Measurements from ENCODE around the gene DMD.

DMD gene

DNA sequence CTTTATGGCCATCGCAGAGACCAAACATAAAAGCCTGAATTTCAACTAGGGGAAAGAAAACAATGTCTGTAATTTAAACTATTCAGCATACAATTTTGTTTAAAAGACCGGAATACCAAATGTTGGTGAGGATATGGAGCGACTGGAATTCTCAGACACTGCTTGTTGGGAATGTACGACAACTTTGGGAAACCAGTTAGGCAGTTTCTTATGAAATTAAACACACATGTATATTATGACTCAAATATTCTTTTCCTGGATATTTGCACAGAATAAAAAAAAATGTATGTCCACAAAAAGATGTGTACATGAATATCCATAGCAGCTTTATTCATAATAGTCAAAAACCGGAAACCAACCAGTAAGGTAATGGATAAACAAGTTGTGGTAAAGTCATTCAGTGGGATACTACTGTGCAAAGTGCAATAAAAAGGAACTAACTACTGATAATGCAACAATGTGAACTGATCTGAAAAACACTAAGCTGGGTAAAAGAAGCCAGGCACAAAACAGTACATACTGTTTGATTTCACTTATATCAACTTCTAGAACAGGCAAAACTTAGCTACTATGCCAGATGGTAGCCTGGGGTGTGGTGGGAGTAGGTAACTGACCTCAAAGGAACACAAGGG, 1986.9 kb downstream of the DMD start:
- DNase-seq (ENCODE audit: low read depth), result no peak

- DNase-seq (ENCODE audit: low read depth), result no peak
Measured at GRCh38 chrX:31223817-31224216, 1987.5 kb downstream of the DMD start.

GRCh38 chrX:31222946-31223345, 1988.4 kb downstream of the DMD start:
- no peak for DNase-seq (ENCODE audit: low read depth)

GRCh38 chrX:31219174-31219573, 1992.2 kb downstream of the DMD start:
- DNase-seq (ENCODE audit: low read depth), result no peak

- no peak for DNase-seq (ENCODE audit: low read depth)
Measured at GRCh38 chrX:31217084-31217483, 1994.3 kb downstream of the DMD start.

DNA sequence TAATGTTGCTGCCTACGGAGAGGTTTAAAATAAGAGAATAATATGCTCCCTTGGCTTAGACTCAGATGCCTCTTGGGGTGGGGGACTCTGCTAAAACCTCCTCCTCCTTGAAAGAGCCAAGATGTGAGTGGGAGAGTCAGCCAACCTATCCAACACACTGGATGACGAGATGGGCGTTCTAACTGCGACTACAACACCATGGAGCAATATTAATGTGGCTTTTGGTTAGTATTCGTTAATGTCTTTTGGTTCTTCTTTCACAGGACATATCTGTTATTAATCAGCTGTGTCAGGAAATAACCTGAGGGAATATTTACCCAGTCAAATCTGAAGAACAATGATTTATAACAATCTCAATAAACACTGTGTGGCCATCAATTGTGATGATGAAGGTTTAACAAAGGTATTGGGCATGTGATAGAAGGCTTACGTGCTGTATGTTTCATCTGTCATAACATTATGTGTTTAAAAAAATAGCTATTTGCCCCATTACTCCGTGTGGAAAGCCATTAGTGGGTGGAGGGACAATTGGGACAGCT, 1996.0 kb downstream of the DMD start:
- DNase-seq (ENCODE audit: low read depth), result no peak

DNA sequence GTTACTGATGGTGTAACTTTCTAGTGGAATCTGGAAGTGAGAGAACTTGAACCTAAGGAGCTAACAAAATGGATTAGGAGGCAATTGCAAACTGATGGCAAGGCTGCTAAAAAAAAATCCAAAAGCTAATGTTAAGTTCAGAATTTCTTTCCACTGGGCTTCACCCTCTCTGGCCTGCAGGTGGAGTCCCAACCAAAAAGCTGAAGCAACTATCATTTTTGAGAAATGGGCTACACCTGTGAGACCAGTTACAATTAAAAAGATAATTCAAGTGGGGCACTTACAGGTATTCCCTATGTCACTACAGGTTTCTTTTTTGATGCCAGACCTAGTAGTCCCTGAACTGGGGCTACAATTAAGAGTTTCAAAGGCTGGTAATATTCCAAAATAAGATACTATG, 1997.4 kb downstream of the DMD start:
- DNase-seq (ENCODE audit: low read depth), result no peak

GRCh38 chrX:31212856-31213748, 1998.2 kb downstream of the DMD start:
- no peak for DNase-seq (ENCODE audit: low read depth)

GRCh38 chrX:31209005-31209628, 2002.2 kb downstream of the DMD start:
- peak; percentile 8 for DNase-seq (ENCODE audit: low read depth)

DNA sequence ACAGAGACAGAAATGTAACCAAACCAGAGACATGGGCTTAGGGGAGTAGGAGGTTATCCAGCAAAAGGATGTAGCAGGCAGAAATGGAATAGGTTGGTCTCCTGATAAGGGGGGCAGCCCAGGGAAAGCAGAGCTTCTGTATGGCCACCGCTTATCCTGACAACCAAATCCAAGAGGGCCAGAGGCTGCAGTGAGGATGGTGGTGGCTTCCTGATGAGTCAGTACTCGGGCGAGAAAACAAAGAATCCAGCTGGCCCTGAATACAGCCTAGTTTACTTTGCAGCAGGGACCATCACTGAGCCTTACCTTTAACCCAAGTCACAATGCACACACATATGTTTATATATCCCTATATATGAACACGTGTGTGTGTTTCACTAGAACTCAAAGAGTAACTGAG, 2009.8 kb downstream of the DMD start:
- DNase-seq (ENCODE audit: low read depth), result no peak

- no peak for DNase-seq (ENCODE audit: low read depth)
Measured at GRCh38 chrX:31200430-31200829, 2010.9 kb downstream of the DMD start.

DNA sequence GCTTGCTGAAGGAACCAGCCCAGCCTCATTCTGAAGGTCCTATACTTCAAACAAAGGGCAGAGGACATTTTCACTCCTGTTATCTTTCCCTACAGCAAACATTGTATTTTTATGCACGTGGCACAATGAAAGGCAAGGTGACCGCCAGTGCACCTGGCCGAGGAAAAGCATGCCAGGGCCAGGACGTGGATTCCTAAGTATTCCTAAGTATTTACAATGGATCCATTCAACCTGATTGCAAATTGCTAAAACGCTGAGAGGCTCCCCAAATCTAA, 2011.6 kb downstream of the DMD start:
- no peak for DNase-seq (ENCODE audit: low read depth)

DNA sequence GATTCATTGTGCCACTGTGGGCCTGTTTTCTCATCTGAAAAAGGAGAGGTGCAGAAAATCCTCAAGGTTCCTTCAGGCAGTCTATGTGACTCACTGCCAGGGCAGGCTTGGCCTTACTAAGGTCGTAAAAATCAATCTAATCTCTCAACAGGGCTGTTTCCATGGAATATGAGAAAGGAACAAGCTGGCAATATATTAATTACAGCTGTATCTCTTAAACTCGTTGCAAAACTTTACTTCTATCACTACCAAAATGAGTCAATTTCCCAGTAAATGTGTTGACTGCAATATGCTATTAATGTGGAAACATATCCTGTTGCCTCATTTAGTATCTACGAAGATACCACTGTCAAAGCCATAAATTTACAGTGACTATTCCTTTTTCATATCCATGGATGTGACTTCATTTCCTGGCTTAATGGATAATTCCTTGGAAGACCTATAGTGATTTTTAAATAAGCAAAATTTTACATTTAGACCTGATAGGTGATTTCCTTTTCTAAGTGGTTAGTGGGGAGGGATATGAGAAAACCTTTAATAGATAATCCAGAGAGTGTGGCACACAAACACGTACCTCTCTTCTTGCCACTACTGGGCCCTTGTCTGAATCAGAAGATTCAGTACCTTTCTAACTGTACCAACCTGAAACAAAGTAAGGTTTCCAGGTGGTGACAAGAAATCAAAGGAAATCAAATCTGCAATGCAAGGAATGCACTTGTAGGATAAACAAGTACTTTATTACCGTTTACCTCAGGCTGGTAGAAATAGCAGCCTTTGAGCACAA, 2012.1 kb downstream of the DMD start:
- no peak for DNase-seq (ENCODE audit: low read depth)

GRCh38 chrX:31190221-31190975, 2021.0 kb downstream of the DMD start:
- no peak for DNase-seq (ENCODE audit: low read depth)

GRCh38 chrX:31186693-31187338, 2024.5 kb downstream of the DMD start:
- DNase-seq (ENCODE audit: low read depth), result no peak

GRCh38 chrX:31185884-31186283, 2025.5 kb downstream of the DMD start:
- DNase-seq (ENCODE audit: low read depth), result no peak

GRCh38 chrX:31181377-31182000, 2029.9 kb downstream of the DMD start:
- DNase-seq (ENCODE audit: low read depth), result no peak

- no peak for DNase-seq (ENCODE audit: low read depth)
Measured at GRCh38 chrX:31179203-31179602, 2032.1 kb downstream of the DMD start.

DNA sequence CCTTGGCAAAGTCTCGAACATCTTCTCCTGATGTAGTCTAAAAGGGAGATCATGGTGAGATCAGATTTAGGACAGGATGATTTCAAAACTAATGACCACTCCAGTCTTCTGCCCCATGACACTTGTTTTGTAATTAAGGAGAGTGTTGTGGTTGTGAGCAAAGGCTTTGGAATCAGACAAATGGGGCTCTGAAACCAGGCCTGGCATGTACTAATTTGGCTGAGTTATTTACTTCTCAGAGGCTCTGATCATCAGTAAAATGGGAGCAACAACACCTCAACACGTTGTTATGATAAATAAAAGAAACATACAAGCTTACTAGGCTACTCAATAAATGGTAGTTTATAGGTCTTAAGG, 2032.6 kb downstream of the DMD start:
- DNase-seq (ENCODE audit: low read depth), result no peak

GRCh38 chrX:31178064-31178768, 2033.1 kb downstream of the DMD start:
- no peak for DNase-seq (ENCODE audit: low read depth)
